HEK293T (cell line): ENCODE data around the gene PLA2G1B.

Experiments used
- ARNT ChIP-seq: fragments of 450-650 bp; IDR thresholded peaks from 2 replicates; pipeline ENCODE4 v1.6.1; 2017; ENCODE audit warnings: mild to moderate bottlenecking
- BHLHE40 ChIP-seq: fragments of 450-650 bp; IDR thresholded peaks from 2 replicates; pipeline ENCODE4 v1.6.1; 2016; ENCODE audit warnings: mild to moderate bottlenecking, moderate library complexity, borderline replicate concordance
- ELF4 ChIP-seq: fragments of 450-650 bp; IDR thresholded peaks from 2 replicates; pipeline ENCODE4 v1.6.1; 2017; ENCODE audit warnings: antibody characterized with exemption
- FOXA1 ChIP-seq: fragments of 450-650 bp; IDR thresholded peaks from 2 replicates; pipeline ENCODE4 v1.6.1; 2016; ENCODE audit warnings: mild to moderate bottlenecking
- FOXK2 ChIP-seq: fragments of 450-650 bp; IDR thresholded peaks from 2 replicates; pipeline ENCODE4 v1.6.1; 2016; ENCODE audit warnings: mild to moderate bottlenecking
- FOXM1 ChIP-seq: fragments of 450-650 bp; IDR thresholded peaks from 2 replicates; pipeline ENCODE4 v1.6.1; 2017; ENCODE audit warnings: mild to moderate bottlenecking, borderline replicate concordance
- L3MBTL2 ChIP-seq: fragments of 450-650 bp; conservative IDR thresholded peaks from 2 replicates; pipeline ENCODE4 v1.6.1; 2016; ENCODE audit warnings: mild to moderate bottlenecking
- LEF1 ChIP-seq: fragments of 450-650 bp; IDR thresholded peaks from 2 replicates; pipeline ENCODE4 v1.6.1; 2017; ENCODE audit warnings: mild to moderate bottlenecking, borderline replicate concordance
- NFRKB ChIP-seq: fragments of 450-650 bp; IDR thresholded peaks from 2 replicates; pipeline ENCODE4 v1.6.1; 2016; ENCODE audit warnings: mild to moderate bottlenecking, moderate library complexity
- SP1 ChIP-seq: fragments of 450-650 bp; IDR thresholded peaks from 2 replicates; pipeline ENCODE4 v1.6.1; 2017
- SUZ12 ChIP-seq: fragments of 450-650 bp; IDR thresholded peaks from 2 replicates; pipeline ENCODE4 v1.6.1; 2016; ENCODE audit warnings: mild to moderate bottlenecking
- TARDBP ChIP-seq: fragments of 450-650 bp; IDR thresholded peaks from 2 replicates; pipeline ENCODE4 v1.6.1; 2016
- TF ChIP-seq, protein P1 (sequence below): fragments of 450-650 bp; IDR thresholded peaks from 2 replicates; pipeline ENCODE4 v1.6.1; 2016

DNA sequence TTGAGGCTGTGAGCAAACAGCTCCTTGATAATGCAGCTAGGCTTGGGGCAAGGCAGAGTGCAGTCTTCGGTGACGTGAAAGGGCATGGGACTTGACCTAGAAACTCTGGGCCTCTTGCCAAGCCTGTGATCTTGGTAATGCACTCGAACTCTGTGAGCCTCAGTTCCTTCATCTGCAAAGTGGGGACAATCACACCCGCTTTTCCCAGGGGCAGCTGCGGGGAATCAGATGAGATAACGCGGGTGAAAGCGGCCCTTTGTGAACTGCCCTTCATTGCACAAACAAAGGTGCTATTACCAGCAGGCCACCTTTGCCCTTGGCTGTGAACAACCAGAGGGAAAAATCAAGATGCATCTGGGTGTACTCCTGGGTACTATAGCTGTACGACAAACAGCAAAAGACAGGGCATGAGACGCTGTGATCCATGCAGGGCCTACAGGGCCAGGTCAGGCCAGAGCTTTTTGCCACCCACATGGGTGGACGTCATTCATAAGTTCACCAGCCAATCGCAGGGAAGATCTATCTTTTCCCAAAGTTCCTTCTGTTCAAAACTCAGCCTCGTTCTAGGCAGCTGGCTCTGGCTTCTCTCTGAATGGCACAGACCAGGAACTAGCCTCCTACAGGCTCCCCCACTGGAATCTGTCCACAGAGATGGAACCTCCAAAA lies 38.2 kb upstream of the PLA2G1B start:
- no peak for TF ChIP-seq FOXM1
- TF ChIP-seq ELF4: no peak
- TF ChIP-seq FOXK2: no peak
- TF ChIP-seq SP1: no peak
- TF ChIP-seq L3MBTL2: no peak
- TF ChIP-seq FOXA1: no peak
- TF ChIP-seq, protein P1, sequence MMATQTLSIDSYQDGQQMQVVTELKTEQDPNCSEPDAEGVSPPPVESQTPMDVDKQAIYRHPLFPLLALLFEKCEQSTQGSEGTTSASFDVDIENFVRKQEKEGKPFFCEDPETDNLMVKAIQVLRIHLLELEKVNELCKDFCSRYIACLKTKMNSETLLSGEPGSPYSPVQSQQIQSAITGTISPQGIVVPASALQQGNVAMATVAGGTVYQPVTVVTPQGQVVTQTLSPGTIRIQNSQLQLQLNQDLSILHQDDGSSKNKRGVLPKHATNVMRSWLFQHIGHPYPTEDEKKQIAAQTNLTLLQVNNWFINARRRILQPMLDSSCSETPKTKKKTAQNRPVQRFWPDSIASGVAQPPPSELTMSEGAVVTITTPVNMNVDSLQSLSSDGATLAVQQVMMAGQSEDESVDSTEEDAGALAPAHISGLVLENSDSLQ: no peak
- TF ChIP-seq LEF1: no peak
- no peak for TF ChIP-seq SUZ12
- no peak for TF ChIP-seq TARDBP
- no peak for TF ChIP-seq ARNT
- no peak for TF ChIP-seq BHLHE40
- no peak for TF ChIP-seq NFRKB
